Immature natural killer cell (primary cell): ENCODE data around the gene TUBA3D. TPM values are rescaled to one million over a fixed set of nuclear protein-coding genes. Genes with fewer than 3 reads are reported as not detected.
"Not testable (repeated sequence)": the region's sequence is repeated elsewhere in the genome, so short reads cannot be mapped to it uniquely, and the experiment has no call there.

Experiments used
- DNase-seq, 3 donors: peaks; one replicate each; pipeline ENCODE4 v3.0.0; 2022; ENCODE audit warnings: mixed read lengths in 1 of 3
- H3K27ac Mint-ChIP-seq, 6 donors: one replicate each; pipeline ENCODE4 v1.8.0; 2020; ENCODE audit warnings: mixed read lengths in 6 of 6, mild to moderate bottlenecking in 5 of 6, inconsistent platforms in 4 of 6, moderate library complexity in 3 of 6
- H3K27me3 Mint-ChIP-seq, 3 donors: one replicate each; pipeline ENCODE4 v1.8.0; 2020 to 2021; ENCODE audit warnings: low read depth in 3 of 3, mild to moderate bottlenecking in 3 of 3, mixed read lengths in 3 of 3, moderate library complexity in 3 of 3, inconsistent platforms in 1 of 3
- H3K36me3 Mint-ChIP-seq, 3 donors: one replicate each; pipeline ENCODE4 v1.8.0; 2020; ENCODE audit warnings: mixed read lengths in 3 of 3, inconsistent platforms in 2 of 3, mild to moderate bottlenecking in 2 of 3
- H3K4me1 Mint-ChIP-seq, 2 donors: one replicate each; pipeline ENCODE4 v1.8.0; 2020; ENCODE audit warnings: inconsistent platforms in 2 of 2, mild to moderate bottlenecking in 2 of 2, mixed read lengths in 2 of 2, moderate library complexity in 1 of 2
- H3K4me3 Mint-ChIP-seq, 5 donors: one replicate each; pipeline ENCODE4 v1.8.0; 2020; ENCODE audit warnings: mild to moderate bottlenecking in 5 of 5, mixed read lengths in 5 of 5, inconsistent platforms in 3 of 5, moderate library complexity in 3 of 5
- H3K9me3 Mint-ChIP-seq, 6 donors: one replicate each; pipeline ENCODE4 v1.8.0; 2020; ENCODE audit warnings: mild to moderate bottlenecking in 6 of 6, mixed read lengths in 6 of 6, inconsistent platforms in 4 of 6, moderate library complexity in 3 of 6
- polyA plus RNA-seq, 3 donors: library from polyadenylated mRNA; unstranded; fragments of 300-500 nt; fragmentation: Illumina TruSeq; gene quantifications; one replicate each; pipeline ENCODE4 v1.2.3, GENCODE V29; 2021

The TUBA3D gene
- polyA plus RNA-seq, 3 donors from 2014 or later = not detected

DNA sequence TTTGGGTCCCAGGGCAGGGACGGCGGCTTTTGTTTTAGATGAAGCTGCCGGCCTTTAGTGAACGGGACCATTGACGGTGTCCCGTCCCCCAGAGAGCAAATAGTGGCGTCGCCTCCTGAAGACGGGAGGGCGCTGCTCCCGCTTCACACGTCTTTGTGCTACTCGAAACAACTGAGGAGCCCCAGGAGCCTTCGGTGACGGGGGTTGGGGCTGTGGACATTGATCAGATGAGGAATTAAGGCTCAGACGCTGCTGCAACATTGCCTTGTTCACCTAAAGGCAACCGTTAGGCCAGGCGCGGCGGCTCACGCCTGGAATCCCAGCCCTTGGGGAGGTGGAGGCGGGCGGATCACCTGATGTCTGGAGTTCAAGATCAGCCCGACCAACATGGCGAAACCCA is 444 bp downstream of the TUBA3D start:
- not testable (repeated sequence) for H3K36me3 Mint-ChIP-seq, H3K4me1 Mint-ChIP-seq, H3K9me3 Mint-ChIP-seq, DNase-seq, H3K27me3 Mint-ChIP-seq, H3K4me3 Mint-ChIP-seq, H3K27ac Mint-ChIP-seq

GRCh38 chr2:131477227-131477626 is 1.3 kb downstream of the TUBA3D start:
- not testable (repeated sequence) for H3K27me3 Mint-ChIP-seq, DNase-seq, H3K4me1 Mint-ChIP-seq, H3K27ac Mint-ChIP-seq, H3K36me3 Mint-ChIP-seq, H3K4me3 Mint-ChIP-seq, H3K9me3 Mint-ChIP-seq

- not testable (repeated sequence) for H3K27me3 Mint-ChIP-seq, H3K4me3 Mint-ChIP-seq, H3K4me1 Mint-ChIP-seq
Measured at GRCh38 chr2:131478074-131478849, 2.3 kb downstream of the TUBA3D start.

DNA sequence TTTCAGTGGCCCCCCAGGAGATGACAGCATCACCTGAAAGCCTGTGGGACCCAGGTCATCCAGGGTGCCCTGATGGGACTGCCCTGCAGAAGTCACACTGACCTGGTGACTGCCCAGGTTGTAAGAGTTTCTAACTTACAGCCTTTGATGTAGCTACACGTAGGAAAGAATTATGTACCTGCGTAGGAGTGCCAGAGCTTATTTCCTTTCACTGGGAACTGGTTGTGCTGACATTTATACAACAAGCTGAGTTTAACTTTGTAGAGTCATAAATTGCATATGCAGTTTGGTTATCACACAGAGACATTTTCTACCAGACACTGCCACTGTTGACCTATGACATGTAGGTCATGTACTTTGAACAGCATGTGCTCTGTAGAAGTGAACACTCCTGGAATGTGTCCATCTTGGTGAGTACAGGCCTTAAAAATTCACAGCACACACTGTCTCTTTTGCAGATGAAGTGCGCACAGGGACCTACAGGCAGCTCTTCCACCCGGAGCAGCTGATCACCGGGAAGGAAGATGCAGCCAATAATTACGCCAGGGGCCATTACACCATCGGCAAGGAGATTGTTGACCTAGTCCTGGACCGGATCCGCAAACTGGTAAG is 3.0 kb downstream of the TUBA3D start:
- DNase-seq, H3K4me1 Mint-ChIP-seq, H3K27me3 Mint-ChIP-seq, H3K36me3 Mint-ChIP-seq, H3K27ac Mint-ChIP-seq, H3K4me3 Mint-ChIP-seq, H3K9me3 Mint-ChIP-seq: not testable (repeated sequence)

More at GRCh38 chr2:131478074-131478849, 2.3 kb downstream of the TUBA3D start:
- DNase-seq, H3K27ac Mint-ChIP-seq, H3K9me3 Mint-ChIP-seq, H3K36me3 Mint-ChIP-seq: not testable (repeated sequence)

DNA sequence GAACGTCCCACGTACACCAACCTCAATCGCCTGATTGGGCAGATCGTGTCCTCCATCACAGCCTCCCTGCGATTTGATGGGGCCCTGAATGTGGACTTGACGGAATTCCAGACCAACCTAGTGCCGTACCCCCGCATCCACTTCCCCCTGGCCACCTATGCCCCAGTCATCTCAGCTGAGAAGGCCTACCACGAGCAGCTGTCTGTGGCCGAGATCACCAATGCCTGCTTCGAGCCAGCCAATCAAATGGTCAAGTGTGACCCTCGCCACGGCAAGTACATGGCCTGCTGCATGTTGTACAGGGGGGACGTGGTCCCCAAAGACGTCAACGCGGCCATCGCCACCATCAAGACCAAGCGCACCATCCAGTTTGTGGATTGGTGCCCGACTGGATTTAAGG is 4.4 kb downstream of the TUBA3D start:
- not testable (repeated sequence) for H3K4me3 Mint-ChIP-seq, H3K9me3 Mint-ChIP-seq, H3K27me3 Mint-ChIP-seq, H3K36me3 Mint-ChIP-seq, H3K4me1 Mint-ChIP-seq, DNase-seq, H3K27ac Mint-ChIP-seq

DNA sequence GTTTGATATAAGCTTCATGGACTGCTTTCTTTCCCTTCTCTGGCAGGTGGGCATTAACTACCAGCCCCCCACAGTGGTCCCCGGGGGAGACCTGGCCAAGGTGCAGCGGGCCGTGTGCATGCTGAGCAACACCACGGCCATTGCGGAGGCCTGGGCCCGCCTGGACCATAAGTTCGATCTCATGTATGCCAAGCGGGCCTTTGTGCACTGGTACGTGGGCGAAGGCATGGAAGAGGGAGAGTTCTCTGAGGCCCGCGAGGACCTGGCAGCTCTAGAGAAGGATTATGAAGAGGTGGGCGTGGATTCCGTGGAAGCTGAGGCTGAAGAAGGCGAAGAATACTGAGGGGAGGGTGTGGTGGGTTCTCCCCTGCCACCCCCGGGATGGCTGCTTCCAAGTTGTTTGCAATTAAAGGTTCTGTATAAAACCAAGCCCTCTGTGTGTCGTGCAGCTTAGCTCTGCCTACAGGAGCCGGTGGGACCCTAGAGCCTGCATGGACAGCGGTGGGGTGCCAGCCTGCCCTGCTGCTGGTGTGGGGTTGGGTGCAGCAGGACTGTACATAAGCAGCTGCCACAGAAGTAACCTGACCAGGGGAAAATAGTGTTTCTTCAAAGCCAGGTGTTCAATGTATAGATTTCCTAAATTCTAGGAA is 6.7 kb downstream of the TUBA3D start:
- H3K4me1 Mint-ChIP-seq, DNase-seq, H3K9me3 Mint-ChIP-seq, H3K27ac Mint-ChIP-seq, H3K27me3 Mint-ChIP-seq, H3K36me3 Mint-ChIP-seq, H3K4me3 Mint-ChIP-seq: not testable (repeated sequence)

DNA sequence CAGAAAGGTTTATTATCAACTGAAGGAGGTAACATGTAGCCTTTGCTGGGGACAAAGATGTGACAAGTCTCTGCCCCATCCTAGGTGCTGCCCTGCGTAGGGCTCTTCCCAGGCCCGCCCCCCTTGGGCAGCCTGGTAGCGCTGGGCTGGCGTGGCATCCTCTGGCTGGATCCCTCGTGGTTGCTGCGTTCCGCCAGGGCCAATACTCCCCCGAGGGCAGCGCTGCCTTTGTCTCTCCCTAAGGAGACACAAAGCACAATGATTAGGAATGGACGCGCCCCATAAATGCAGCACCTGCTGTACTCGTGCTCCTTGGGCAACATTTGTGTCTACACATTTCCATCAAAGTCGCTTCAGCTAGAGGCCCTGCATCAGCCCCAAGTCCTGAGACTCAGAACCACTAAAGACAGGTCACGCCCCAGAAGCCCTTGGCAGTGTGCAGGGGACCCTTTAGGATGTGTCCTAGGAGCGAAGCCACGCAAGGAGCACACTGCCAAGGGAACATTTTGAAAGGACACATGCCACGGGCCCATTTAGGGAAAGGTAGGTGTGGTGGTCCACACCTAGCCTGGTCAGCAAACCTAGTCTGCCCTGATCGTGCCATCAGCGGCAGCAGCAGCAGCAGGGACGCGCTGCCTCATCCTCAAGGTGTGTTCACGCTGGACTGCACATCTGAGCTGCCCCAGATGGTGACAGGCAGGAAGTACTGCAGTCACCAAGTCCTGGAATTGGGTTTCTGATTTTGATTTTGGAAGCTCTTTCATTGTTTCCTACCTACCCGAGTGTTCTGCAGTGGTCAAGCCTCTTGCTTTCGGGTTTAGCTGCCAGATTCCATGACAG is 8.3 kb downstream of the TUBA3D start:
- not testable (repeated sequence) for H3K4me3 Mint-ChIP-seq, H3K36me3 Mint-ChIP-seq, H3K27ac Mint-ChIP-seq, DNase-seq, H3K9me3 Mint-ChIP-seq, H3K27me3 Mint-ChIP-seq, H3K4me1 Mint-ChIP-seq

- H3K9me3 Mint-ChIP-seq, H3K4me1 Mint-ChIP-seq, DNase-seq, H3K4me3 Mint-ChIP-seq, H3K36me3 Mint-ChIP-seq, H3K27ac Mint-ChIP-seq, H3K27me3 Mint-ChIP-seq: not testable (repeated sequence)
Measured at GRCh38 chr2:131484906-131485460, 9.1 kb downstream of the TUBA3D start.

- H3K9me3 Mint-ChIP-seq, H3K36me3 Mint-ChIP-seq, H3K27ac Mint-ChIP-seq, DNase-seq, H3K27me3 Mint-ChIP-seq, H3K4me3 Mint-ChIP-seq: not testable (repeated sequence)
- peaks cover 12 to 14% of the 10 kb centered on the region in 2 donors for H3K4me1 Mint-ChIP-seq
Measured at GRCh38 chr2:131486201-131486902, 10.4 kb downstream of the TUBA3D start.

DNA sequence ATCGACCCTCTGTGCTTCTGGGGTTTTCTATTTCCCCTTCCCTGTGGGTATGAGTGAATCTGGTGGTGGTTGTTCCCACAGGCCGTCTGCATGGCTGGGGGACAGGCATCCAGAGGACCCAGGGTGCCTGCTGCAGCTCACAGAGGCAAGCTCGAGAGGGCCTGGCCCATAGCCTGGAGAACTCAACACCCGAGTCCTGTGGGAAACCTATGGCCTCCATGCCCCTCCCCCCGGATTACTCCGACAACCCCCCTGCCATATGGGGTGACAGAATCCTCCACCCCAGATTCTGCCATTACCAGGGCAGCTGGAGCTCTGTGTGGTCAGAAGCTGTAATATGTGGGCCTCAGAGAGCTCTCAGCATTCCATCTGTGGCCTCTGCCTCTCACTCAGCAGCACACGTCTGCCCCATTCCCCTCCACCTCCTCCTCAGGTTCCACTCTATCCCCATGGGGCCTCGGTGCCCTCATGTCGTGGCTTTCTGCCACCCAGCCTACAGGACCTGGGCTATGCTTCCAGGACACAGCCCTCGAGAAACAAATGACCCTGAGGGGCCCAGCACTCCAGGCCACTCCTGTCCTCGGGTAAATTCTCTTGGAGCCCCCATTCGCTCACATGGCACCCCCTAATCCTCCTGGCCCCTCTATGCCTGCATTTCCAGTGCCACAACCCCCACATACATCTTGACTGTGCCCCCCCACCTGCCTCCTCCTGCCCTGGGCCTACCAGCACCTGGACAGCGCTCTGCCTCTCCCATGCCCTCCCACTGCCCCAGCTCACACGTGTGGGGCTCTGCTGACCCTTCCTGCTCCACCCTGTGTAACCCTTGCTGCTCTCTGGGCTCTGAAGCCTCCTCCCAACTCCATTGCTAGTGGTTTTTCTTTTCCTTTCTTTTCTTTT is 12.6 kb downstream of the TUBA3D start:
- Mint-ChIP-seq H3K36me3 (no peaks in the 10 kb centered on the region), H3K27ac (peak overlapping the region in 2 of 6 donors; percentile 31 to 52), H3K4me1 (peaks cover 18 to 22% of the 10 kb centered on the region in 2 donors), H3K4me3 (no peak overlapping the region), H3K9me3 (no peaks in the 10 kb centered on the region), H3K27me3 (peaks cover 6 to 12% (median 6%) of the 10 kb centered on the region in 3 donors)
- DNase-seq = no peak

- Mint-ChIP-seq H3K27me3 (peaks cover 6 to 13% (median 6%) of the 10 kb centered on the region in 3 donors), H3K4me1 (peaks cover 32 to 34% of the 10 kb centered on the region in 2 donors), H3K4me3 (peak overlapping the region; percentile 71 to 79 (median 76)), H3K27ac (peak overlapping the region; percentile 12 to 68 (median 48))
- H3K9me3 Mint-ChIP-seq, DNase-seq, H3K36me3 Mint-ChIP-seq: not testable (repeated sequence)
Measured at GRCh38 chr2:131490616-131491468, 14.9 kb downstream of the TUBA3D start.

DNA sequence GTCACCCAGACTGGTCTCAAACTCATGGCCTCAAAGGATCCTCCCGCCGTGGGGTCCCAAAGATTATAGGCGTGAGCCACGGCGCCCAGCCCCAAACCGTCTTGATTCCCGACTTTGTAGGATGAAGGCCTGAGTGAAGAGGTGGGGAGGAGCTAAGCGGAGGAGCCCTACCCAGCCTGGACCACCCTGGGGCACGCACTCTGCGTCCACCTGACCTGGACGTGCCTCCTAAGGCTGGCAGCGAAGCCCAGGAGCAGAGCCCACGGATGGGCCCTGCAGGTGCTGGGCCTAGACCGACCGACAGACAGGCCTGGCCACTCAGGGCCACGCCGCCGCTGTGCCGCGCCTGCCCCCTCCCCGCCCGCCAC is 15.5 kb downstream of the TUBA3D start:
- Mint-ChIP-seq H3K4me1 (peaks cover 32 to 36% of the 10 kb centered on the region in 2 donors), H3K27ac (peak overlapping the region in 5 of 6 donors; percentile 19 to 61 (median 46)), H3K4me3 (peak overlapping the region; percentile 71 to 79 (median 76)), H3K27me3 (peaks cover 6 to 13% (median 6%) of the 10 kb centered on the region in 3 donors)
- H3K36me3 Mint-ChIP-seq, H3K9me3 Mint-ChIP-seq: not testable (repeated sequence)
- DNase-seq = peak in 1 of 3 donors; percentile 6
